ENCODE data around the gene SHISA6. TPM values are rescaled to one million over a fixed set of nuclear protein-coding genes. Genes with fewer than 3 reads are reported as not detected.

Gene SHISA6
- total RNA-seq, 1 experiment from 2014 or later: 2.9 TPM

GRCh38 chr17:11561281-11561680 lies 320.3 kb downstream of the SHISA6 start:
- H3K4me3 Mint-ChIP-seq: no peak overlapping the region
- Histone ChIP-seq H2BK12ac (ENCODE audit: insufficient read length, low read depth, low read length) (no peak overlapping the region), H2BK15ac (ENCODE audit: low read depth, low read length) (no peak overlapping the region), H2BK5ac (ENCODE audit: insufficient read length, low read length) (no peak overlapping the region), H3K4me1 (ENCODE audit: insufficient read depth, low read length) (no peaks in the 10 kb centered on the region), H4K8ac (replicated peaks; ENCODE audit: insufficient read length, low read depth, low read length) (no peak overlapping the region), H4K91ac (ENCODE audit: insufficient read length, low read depth, low read length) (no peak overlapping the region), H3K23me2 (ENCODE audit: insufficient read length, low read depth, low read length, poor library complexity, severe bottlenecking) (no peaks in the 10 kb centered on the region), H3K23ac (ENCODE audit: insufficient read length, low read depth, low read length) (no peak overlapping the region), H4K20me1 (ENCODE audit: control insufficient read depth, insufficient read depth, insufficient read length) (no peaks in the 10 kb centered on the region), H3K79me2 (ENCODE audit: insufficient read depth, low read length) (no peaks in the 10 kb centered on the region), H3K14ac (ENCODE audit: insufficient read depth, low read length) (no peak overlapping the region), H3K18ac (ENCODE audit: insufficient read length, low read depth, low read length) (no peak overlapping the region), H3K4ac (ENCODE audit: low read depth, low read length) (no peak overlapping the region), H3K27me3 (ENCODE audit: insufficient read depth, low read length) (no peaks in the 10 kb centered on the region), H3K9me3 (ENCODE audit: control insufficient read depth, low read depth, low read length) (no peaks in the 10 kb centered on the region), H2AK5ac (ENCODE audit: insufficient read length, low read length) (no peak overlapping the region), H2BK120ac (ENCODE audit: low read depth, low read length, poor library complexity, severe bottlenecking) (no peak overlapping the region), H2BK20ac (ENCODE audit: low read depth, low read length, poor library complexity, severe bottlenecking) (no peak overlapping the region), H4K5ac (ENCODE audit: insufficient read length, low read depth, low read length) (no peak overlapping the region), H2AFZ (ENCODE audit: low read length) (no peak overlapping the region), H3K9ac (ENCODE audit: extremely low read depth, insufficient read length, low read length) (no peak overlapping the region), H3K27ac (ENCODE audit: insufficient read length, low read depth, low read length) (no peak overlapping the region), H3K56ac (ENCODE audit: insufficient read length, low read depth, low read length) (no peak overlapping the region), H3K79me1 (ENCODE audit: insufficient read depth, low read depth, low read length, poor library complexity, severe bottlenecking) (no peaks in the 10 kb centered on the region), H3T11ph (ENCODE audit: low read length) (no peak overlapping the region), H3K4me2 (ENCODE audit: insufficient read depth, insufficient read length, low read length) (no peak overlapping the region)
- H3K27ac Mint-ChIP-seq: no peak overlapping the region; a peak in 1 of 7 replicates
- H3K9me3 Mint-ChIP-seq: no peaks in the 10 kb centered on the region
- no CpG with 5 or more reads among the region's 1 CpG for WGBS (ENCODE audit: extremely low coverage, insufficient read length, low lambda C conversion rate)
- H3K27me3 Mint-ChIP-seq (ENCODE audit: low read depth): peaks cover 8% of the 10 kb centered on the region; the same call in 1 of the 2 replicates
- peaks cover 8 to 16% of the 10 kb centered on the region in 2 experiments for H3K4me1 Mint-ChIP-seq
- H3K36me3 Mint-ChIP-seq (ENCODE audit: insufficient read depth in 1 of 3, low read depth in 3 of 3): no peaks in the 10 kb centered on the region
- DNase-seq: no peak
- TF ChIP-seq CTCF (conservative IDR thresholded peaks at IDR 0.05): no peak
